ENCODE data around the gene MAP3K14.

MAP3K14 gene

DNA sequence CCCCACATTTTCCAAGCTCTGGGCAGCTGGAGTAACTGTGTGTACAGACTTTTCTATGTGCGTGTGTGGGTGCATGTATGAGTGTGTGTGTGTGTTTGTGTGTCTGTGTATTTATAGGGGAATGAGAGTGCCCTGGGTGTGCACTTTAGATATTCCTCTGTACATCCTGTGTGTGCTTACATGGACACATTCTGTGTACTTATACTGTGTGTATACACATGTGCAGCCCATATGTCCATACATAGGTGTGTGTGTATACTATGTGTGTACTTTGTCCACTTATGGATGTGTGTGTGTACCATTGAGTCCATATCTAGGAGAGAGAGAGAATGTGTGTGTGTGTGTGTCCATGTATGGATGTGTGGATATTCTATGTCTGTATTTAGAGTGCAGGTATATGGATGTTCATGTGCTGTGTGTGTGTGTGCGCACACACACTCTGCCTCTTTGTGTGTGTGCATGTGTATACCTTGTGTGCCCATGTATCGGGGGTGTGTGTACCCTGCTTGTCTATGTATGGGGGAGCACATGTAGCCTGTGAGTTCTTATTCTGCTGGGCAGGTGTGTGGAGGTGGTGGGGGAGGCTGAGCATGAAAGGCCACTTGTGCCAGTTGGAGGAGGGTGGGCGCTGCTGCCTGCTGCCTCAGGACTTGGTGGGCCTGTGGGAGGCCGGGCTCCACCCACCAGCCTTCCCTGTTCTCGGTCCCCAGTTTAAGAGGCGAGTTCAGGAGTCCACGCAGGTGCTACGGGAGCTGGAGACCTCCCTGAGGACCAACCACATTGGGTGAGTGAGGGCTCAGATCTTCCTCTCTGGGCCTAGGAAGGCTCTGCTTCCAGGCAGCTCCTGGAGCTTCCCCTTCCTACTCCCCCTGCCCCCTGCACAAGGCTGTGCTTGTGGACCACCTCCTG is 84.1 kb downstream of the MAP3K14 start:
- no peak for DNase-seq

GRCh38 chr17:45231481-45232116 is 85.2 kb downstream of the MAP3K14 start:
- peak; percentile 43 for DNase-seq

DNA sequence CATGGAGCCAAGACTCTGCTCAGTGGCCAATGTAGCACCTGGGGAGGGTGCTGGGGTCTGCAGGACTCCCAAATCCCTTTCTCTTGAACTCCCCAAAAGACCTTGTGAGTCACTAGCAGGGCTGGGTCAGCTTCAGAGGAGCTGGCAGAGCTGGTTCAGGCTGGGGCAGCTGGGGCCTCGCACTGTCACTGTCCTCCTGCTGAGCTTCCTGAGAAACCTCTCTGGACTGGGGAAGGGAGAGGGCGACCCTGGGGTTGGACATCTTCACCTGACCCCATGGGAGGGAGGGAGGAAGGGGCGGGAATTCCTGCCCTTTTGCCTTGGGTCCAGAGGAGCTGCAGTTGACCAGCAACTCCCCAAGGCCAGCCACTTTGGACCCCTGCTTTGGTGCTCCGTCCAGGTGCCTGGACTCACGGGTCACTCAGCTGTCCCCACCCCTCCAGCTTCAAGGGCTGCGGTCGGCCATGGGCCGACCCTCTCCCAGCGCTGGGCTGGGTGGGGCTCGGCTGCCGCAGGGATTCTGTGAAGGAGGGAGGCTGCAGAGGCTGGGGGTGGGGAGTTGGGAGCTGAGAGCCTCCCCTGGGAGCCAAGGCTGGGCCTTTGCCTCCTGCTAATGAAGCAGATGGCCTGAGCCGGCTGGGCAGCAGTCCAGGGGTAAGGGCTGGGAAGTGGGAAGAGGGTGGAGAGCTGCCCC is 85.9 kb downstream of the MAP3K14 start:
- no peak for DNase-seq

DNA sequence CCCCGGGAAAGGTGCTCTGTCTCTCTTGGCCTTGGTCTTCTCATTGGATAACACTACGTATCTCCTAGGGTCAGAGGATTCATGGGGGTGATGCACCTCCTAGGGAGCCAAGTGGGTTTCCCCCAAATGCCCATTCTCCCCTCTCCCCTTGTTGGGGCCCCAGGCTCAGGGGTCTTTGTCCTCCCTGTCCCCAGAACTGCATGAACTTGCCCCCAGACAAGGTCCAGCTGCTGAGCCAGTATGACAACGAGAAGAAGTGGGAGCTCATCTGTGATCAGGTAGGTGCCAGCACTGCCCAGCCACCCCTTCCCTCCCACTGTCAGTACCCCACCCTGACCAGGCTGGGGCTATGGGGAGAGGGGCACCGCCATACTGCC is 86.4 kb downstream of the MAP3K14 start:
- no peak for DNase-seq

DNA sequence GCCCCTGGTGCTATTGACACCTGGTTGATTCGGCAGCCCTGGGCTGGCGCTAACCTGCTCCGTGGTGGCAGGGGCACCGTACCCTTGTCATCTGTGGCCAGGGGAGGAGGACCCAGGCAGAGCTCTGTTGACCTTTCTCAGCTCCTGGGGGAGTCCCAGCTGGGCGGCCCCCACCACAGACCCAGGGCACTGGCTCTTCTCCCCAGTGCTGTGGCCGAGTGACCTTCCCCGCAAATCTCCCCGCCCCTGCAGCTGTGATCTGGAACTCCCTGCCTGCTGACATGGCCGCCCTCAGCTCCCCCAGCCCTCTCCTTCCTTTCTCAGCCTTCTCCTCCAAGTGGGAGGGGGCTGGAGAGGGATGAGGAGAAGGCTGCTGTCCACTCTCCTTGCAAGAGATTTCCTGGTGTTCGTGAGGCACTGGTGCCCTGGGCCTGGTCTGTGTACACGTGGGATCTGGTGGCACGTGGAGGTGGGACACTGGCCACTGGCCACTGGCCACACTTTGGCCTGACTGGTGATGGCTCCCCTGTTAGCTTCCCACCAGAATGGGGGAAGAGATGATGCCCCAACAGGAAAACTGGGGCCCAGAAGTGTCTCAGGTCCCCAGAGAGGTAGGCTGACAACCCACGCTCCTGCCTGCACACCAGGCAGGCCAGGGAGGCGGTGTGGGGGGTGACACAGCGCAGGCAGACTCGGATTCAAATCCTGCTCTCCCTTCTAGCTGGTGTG is 87.0 kb downstream of the MAP3K14 start:
- DNase-seq: peak; percentile 51

- DNase-seq: peak; percentile 88
These were observed 87.9 kb downstream of the MAP3K14 start for GRCh38 chr17:45228763-45229539.

DNA sequence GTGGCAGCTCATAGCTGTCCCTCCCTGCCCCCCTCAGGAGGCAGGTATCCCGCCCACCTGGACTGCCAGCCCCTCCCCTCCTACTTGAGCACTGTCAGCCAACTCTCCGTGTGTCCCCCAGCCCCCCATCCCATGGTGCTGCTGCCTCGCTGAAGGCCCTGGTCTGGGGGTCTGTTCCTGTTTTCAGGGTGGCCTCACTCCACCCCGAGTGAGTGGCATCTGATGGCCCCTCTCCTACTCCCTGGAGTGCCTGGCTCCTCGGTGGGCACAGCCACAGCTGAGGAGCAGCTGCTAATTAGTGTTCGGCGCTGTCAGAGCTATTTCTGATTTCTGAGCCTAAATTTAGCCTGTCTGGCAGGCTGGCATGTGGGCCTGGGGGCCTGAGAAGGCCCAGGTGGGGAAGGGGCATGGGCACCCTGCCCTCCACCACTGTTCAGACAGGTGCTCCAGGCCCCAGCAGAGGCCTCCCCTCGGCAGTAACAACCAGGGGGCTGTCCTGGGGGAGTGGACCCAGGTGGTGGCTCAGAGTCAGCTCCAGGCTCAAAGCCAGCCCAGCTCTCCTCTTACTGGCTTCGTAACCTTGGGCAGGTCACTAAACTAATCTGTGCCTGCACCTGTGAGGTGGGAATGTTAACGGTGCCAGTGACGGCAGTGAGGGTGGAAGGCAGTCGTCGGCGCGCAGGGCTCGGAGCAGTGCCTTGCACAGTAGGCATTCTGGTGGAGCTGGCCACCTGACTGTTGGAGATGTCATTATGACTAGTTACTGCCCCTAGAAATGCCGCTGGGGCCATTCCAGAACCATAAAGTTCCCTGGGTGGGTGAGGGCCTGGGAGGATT is 88.7 kb downstream of the MAP3K14 start:
- DNase-seq: peak; percentile 36

DNA sequence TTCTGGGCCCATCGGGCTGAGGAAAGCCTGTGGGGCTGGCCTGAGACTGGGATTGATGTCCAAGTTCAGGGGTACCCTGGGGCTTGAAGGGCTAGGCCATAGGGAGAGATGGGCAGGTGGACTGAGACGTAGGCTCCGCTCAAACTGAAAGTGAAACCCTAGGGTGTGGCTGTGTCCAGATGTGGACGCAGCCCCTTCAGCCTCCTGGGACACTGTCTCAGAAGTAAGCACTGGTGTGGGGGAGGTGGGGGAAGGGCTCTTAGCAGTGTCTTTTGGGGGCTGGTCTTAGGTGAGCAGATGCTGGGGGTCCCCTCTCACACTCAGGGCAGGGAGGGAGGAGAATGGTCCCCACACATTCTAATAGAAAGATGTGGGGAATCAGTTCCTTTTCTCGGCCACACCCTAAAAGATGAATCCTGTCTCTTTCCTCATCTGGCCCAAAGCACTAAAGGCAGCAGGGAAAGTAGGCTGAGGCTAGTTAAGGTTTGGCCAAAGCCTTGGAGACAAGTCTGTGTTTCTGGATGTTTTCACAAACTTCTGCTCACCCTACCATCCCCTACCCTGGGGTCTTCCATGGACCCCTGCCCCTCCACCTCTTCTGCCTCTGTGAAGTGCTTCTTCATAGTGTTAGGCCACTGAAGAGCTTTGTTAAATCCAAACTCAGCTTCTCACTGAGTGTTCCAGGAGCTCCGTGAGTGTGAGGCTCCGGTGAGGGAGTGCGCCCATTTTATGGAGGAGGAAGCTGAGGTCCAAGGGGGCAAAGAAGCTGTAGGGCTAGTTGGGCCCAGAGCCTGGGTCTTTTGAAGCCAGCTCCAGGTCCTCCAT is 89.5 kb downstream of the MAP3K14 start:
- peak; percentile 52 for DNase-seq

- peak; percentile 51 for DNase-seq
These were observed 90.2 kb downstream of the MAP3K14 start for GRCh38 chr17:45226576-45226975.

GRCh38 chr17:45225964-45226530 is 90.8 kb downstream of the MAP3K14 start:
- peak; percentile 97 for DNase-seq

DNA sequence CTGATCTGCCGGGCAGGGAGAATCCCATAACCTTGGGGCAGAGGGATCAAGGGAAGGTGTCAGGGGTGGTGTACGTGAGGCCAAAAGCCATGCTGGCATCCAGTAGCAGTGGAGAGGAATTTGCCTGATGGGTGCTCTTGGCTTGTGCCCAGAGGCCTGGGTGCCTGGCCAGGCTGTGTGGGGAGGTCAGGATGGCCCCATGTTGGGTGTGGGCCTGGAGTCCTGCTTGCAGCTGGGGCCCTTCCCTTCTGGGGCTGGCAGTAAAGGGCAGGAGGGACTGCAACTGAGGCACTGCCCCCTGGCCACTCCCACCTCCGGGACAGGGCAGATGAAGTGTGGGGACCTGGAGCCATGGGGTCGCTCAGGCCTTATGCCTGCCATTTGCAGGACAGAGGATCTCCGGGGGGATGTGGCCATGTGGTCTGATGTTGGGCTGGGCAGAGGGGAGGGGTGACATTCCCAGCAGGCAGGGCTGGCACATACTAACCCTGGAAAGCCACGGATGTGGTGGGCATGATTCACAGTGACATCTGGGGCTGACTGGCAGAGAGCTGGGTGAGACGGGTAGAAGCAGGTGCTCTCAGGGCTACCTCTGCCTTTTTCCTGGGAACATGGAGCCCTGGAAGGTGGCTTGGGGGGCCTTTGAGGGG is 91.6 kb downstream of the MAP3K14 start:
- DNase-seq: peak; percentile 61

DNA sequence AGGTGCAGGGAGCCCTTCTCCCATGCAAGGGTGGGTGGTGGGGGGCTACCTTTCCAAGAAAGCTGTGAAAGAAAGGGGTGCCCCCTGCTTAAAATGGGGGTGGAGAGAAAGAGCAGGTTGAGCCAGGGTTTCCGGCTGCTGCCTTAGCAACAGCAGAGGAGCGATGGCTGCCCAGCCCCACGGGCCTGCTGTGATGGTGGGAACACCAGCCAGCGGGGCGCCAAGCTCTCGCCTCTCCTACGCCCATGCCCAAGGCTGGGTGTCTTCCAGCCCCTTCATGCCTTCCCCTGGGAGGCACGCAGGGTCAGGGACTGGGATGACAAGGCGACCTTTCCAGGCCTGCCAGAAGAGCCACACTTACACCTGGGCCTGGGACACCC is 92.2 kb downstream of the MAP3K14 start:
- peak; percentile 43 for DNase-seq

GRCh38 chr17:45223539-45224528 is 93.0 kb downstream of the MAP3K14 start:
- peak; percentile 76 for DNase-seq

DNA sequence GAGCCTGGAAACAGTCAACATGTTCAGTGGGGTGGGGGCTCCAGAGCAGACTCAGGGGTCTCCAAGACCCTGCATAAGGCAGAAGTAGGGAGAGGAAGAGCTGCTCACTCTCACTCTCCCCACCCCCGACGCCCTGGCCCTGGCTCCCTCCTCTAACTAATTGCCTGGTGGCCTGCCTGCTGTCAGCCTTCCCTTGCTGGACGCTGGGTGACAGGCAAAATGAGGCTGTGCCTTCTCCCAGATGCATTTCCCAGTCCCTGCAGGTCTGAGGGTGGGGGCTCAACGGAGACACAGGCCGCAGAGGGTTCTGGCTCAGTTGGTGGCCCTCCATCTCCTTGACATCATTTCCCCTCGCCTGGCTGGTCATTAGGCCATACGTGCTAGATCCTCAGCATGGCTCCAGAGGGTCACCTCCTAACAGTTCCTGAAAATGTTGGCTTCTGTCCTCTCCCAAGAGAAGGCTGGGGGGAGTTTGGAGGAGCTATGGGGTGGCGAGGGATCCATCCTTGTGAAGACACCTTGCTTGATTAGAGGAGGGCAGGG is 93.8 kb downstream of the MAP3K14 start:
- DNase-seq: peak; percentile 26

DNA sequence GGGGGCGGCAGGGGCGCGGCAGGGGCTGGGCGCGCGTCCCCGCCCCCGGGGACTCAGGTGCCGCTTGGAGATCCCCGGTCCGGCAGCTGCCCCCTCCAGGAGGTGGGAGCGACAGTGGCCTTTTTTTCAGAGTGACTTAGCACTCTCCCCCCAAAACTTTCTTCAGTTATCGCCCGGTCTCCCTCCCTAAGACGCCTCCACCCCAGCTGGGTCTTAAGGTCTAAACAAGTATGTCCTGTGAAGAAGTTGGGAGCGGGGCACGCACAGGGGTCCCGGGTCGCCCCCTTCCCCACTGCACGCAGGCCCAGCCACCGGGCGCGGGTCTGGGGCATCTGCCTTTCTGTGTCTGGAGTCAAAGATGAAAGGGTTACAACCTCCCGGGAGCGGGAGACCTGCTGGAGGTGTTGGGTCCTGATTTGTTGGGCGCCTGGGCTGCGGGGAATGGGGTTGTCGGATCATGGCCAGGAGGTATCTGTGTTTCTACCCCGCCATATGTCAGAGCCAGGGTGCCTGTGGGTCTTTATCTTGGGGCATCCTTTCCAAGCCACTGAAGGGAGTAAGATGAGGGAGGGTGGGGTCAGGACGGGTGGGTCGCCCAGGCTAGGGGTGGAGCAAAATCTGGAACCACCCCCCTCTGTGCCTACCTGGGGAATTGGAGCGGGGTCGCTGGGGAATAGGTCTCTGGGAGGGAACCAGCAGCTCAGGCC is 94.4 kb downstream of the MAP3K14 start:
- DNase-seq: peak; percentile 67

DNA sequence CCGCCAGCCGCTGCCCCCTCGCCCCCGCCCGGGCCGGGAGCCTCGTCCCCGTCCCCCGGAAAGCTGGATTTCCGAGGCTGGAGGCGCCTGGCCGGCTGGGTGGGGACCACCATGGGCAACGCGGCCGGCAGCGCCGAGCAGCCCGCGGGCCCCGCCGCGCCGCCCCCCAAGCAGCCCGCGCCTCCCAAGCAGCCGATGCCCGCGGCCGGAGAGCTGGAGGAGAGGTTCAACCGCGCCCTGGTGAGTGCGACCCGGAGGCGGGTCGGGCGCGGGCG is 94.9 kb downstream of the MAP3K14 start:
- DNase-seq: no peak
